NOMO-1 (cell line): Measurements from ENCODE around the gene STARD4.

Source experiments
- DNase-seq, 2 experiments: peaks; one replicate each; lab custom pipeline; 2025; ENCODE audit not compliant: unreplicated experiment in 2 of 2; lab: John Stamatoyannopoulos, UW

Gene STARD4

DNA sequence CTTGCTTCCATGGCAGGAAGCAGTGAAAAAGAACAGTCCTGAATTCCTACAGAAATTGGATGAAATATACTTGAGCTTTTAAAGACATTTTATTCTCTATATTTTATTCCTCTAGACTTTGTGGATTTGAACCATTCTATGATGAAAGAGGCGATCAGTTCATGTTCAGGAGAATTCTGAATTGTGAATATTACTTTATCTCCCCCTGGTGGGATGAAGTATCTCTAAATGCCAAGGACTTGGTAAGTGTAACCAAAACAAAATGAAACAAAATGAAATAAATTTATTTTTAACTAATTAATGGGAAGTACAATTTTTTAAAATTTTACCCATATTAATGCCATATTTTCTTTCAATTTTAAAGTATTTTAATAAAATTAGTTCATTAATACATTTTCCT is 34.1 kb downstream of the STARD4 start:
- DNase-seq = no peak

GRCh38 chr5:111472579-111472978 is 39.8 kb downstream of the STARD4 start:
- peak; percentile 31 to 85 for DNase-seq

GRCh38 chr5:111472096-111472495 is 40.2 kb downstream of the STARD4 start:
- DNase-seq = no peak

DNA sequence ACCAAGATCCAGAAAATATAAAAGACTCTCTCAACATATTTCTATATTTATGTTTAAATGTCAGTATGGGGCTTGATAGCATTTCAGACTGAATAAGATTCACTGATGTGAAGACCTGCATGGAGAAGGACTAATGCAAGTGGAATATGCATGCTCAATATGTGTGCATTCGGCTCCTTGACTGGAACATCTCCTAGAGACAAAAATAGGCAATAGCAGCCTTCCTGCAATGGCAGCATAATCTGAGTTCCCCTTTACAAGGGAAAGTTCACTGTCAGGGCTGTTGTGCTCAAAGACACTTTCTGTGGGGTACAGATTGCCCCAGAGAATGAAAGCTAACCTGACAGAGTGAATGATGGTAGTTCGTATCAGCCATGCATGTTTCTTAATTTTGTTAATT is 42.4 kb downstream of the STARD4 start:
- DNase-seq = no peak

GRCh38 chr5:111469293-111469896 is 42.9 kb downstream of the STARD4 start:
- DNase-seq = no peak

- DNase-seq = no peak
These were observed 49.0 kb downstream of the STARD4 start for GRCh38 chr5:111463311-111463710.

DNA sequence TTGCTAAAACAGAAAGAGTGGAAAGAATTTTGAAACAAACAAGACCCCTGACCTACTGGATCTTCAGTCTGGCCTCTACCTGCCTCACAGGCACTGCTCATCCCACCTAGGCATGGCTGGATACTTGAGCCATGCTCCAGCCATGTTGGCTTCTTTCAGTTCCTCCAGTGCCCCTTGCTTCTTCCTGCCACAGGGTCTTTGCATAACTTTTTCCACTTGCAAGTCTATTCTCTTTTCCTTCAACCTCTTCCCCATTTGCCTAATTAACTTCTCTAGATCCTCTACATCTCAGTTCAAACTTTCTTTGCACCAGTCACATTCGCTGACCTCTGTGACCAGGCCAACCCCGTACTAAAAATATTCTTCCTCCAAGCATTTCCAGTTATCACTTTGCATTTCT is 50.4 kb downstream of the STARD4 start:
- peak; percentile 8 to 15 for DNase-seq

DNA sequence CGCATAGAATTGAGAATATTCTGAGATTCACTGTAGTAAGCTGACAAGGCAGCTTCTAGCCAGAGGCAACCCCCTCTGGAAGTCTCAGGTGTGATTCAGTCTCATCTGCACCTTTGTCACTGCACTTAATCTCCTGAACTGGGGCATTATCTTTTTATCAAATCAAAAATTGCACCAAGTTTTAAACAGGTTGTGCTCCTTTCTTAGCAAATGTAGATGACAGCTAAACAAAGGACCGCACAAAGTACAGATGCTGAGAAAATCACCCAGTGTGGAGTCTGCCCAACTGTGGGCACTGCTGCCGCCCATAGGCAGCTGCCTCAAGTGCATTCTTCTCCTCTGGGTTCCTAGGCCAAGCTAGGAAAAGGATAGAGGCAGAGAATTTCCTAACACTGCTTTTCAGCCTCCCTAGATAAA is 51.1 kb downstream of the STARD4 start:
- DNase-seq = peak in 1 of 2 experiments; percentile 5

- no peak for DNase-seq
These were observed 57.6 kb downstream of the STARD4 start for GRCh38 chr5:111454776-111455175.

DNA sequence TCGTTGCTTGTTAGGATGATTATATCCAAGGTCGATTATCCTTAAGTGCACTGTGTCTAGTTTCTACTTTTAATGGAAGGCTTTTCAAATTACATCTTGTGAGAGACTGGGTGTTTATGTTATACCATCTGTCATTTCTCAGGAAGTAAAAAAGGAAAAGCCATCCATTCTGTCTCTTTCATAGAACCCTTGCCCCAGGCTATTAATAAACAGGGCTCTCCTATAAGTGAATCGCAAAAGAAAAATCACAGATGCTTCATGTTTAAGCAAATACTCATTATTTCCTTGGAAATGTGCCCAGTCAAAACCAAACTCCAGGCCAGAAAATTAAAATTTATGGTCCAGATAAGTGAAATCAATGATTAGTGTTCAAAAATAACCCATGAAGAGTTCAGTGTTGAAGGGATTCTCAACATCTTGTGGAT is 58.1 kb downstream of the STARD4 start:
- no peak for DNase-seq

DNA sequence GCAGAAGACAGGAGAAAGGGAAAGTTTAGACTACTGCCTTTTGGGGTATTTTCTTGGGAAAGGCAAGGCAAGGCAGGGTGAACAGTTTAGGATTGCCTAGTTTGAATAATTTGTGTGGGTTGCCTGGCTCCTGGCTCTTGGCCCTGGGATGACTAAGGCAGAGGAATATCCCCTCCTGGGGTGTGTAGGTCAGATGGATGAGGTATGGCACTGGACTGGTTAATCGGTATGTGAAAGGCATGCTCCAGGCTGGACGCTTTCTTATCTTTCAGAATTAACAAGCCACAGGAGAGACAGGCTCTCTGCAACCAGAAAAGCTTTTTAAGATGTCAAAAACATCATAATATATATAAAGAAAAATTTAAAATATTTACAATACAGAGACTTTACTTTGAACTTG is 58.6 kb downstream of the STARD4 start:
- no peak for DNase-seq

DNA sequence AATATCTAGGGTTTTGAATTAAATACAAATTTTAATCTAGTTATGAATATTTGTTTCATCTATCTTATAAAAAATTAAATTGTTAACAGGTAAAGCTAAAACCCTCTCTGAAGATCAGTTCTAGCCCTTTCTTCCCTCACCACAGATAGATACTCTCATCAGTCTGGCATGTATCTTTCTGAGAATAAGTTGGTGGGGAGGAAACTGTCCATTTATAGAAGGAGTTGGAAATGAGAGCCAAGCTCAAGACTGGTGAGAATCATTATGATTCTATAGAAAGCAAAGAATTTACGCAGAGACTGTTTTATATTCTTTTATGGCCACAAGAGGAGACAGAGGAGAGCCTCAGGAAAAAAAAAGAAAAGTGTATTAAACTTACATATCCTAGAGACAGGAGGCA is 59.0 kb downstream of the STARD4 start:
- DNase-seq = no peak

GRCh38 chr5:111447822-111448221 is 64.5 kb downstream of the STARD4 start:
- DNase-seq = no peak

GRCh38 chr5:111447099-111447498 is 65.2 kb downstream of the STARD4 start:
- no peak for DNase-seq
